NCI-H82 (cell line): Measurements from ENCODE around the gene ENAH.
"Not testable (repeated sequence)": the region's sequence is repeated elsewhere in the genome, so short reads cannot be mapped to it uniquely, and the experiment has no call there.

ENCODE experiments used
- DNase-seq: peaks from one replicate; lab custom pipeline; 2025; lab: John Stamatoyannopoulos, UW

Gene ENAH

GRCh38 chr1:225493591-225494246 is 159.2 kb downstream of the ENAH start:
- DNase-seq = no peak

GRCh38 chr1:225488676-225489075 is 164.2 kb downstream of the ENAH start:
- no peak for DNase-seq

GRCh38 chr1:225486856-225487255 is 166.1 kb downstream of the ENAH start:
- no peak for DNase-seq

GRCh38 chr1:225485991-225486530 is 166.9 kb downstream of the ENAH start:
- DNase-seq = no peak

GRCh38 chr1:225485226-225485625 is 167.7 kb downstream of the ENAH start:
- no peak for DNase-seq

- DNase-seq = no peak
Observed at GRCh38 chr1:225484657-225485214, 168.2 kb downstream of the ENAH start.

- no peak for DNase-seq
Observed at GRCh38 chr1:225483818-225484656, 168.9 kb downstream of the ENAH start.

GRCh38 chr1:225482421-225482950 is 170.4 kb downstream of the ENAH start:
- no peak for DNase-seq

GRCh38 chr1:225481738-225482137 is 171.2 kb downstream of the ENAH start:
- no peak for DNase-seq

- DNase-seq = peak; percentile 87
Observed at GRCh38 chr1:225480825-225481434, 172.0 kb downstream of the ENAH start.

GRCh38 chr1:225479996-225480720 is 172.8 kb downstream of the ENAH start:
- DNase-seq = no peak

- DNase-seq = no peak
Observed at GRCh38 chr1:225479341-225479740, 173.6 kb downstream of the ENAH start.

GRCh38 chr1:225477296-225477911 is 175.5 kb downstream of the ENAH start:
- no peak for DNase-seq

- no peak for DNase-seq
Observed at GRCh38 chr1:225476538-225476988, 176.4 kb downstream of the ENAH start.

GRCh38 chr1:225476100-225476511 is 176.8 kb downstream of the ENAH start:
- DNase-seq = no peak

GRCh38 chr1:225474986-225475820 is 177.7 kb downstream of the ENAH start:
- DNase-seq = peak; percentile 79

GRCh38 chr1:225474439-225474985 is 178.4 kb downstream of the ENAH start:
- DNase-seq = no peak

GRCh38 chr1:225473676-225474438 is 179.1 kb downstream of the ENAH start:
- DNase-seq = not testable (repeated sequence)

GRCh38 chr1:225473266-225473665 is 179.7 kb downstream of the ENAH start:
- not testable (repeated sequence) for DNase-seq
